Nephron progenitor cell (in vitro differentiated cells): ENCODE measurements around the gene EPSTI1.

ENCODE experiments used
- DNase-seq: peaks from one replicate; pipeline ENCODE4 v3.0.0; 2021
- H3K27ac Mint-ChIP-seq: 2 replicates; pipeline ENCODE4 v1.8.0; 2021; ENCODE audit warnings: mild to moderate bottlenecking, moderate library complexity, mixed read lengths
- H3K27me3 Mint-ChIP-seq: 2 replicates; pipeline ENCODE4 v1.8.0; 2021; ENCODE audit warnings: mild to moderate bottlenecking, low read depth, mixed read lengths; ENCODE audit not compliant: poor library complexity
- H3K36me3 Mint-ChIP-seq: 2 replicates; pipeline ENCODE4 v1.8.0; 2021; ENCODE audit warnings: low read depth, mixed read lengths
- H3K4me1 Mint-ChIP-seq: 2 replicates; pipeline ENCODE4 v1.8.0; 2021; ENCODE audit warnings: mixed read lengths
- H3K4me3 Mint-ChIP-seq: 2 replicates; pipeline ENCODE4 v1.8.0; 2021; ENCODE audit warnings: mild to moderate bottlenecking, moderate library complexity, mixed read lengths
- H3K9me3 Mint-ChIP-seq: 2 replicates; pipeline ENCODE4 v1.8.0; 2021; ENCODE audit warnings: mild to moderate bottlenecking, moderate library complexity, mixed read lengths
- CTCF ChIP-seq: fragments of 200-600 bp; sonication (generic); IDR thresholded peaks from 2 replicates; pipeline ENCODE4 v1.5.0; 2021; ENCODE audit warnings: antibody characterized with exemption

Gene EPSTI1

GRCh38 chr13:42946927-42947326 lies 45.1 kb downstream of the EPSTI1 start:
- peaks cover 8% of the 10 kb centered on the region for H3K27me3 Mint-ChIP-seq
- no peak overlapping the region for H3K4me3 Mint-ChIP-seq
- H3K9me3 Mint-ChIP-seq, result peaks cover 25% of the 10 kb centered on the region
- peaks cover 5% of the 10 kb centered on the region for H3K36me3 Mint-ChIP-seq
- no peak overlapping the region for H3K27ac Mint-ChIP-seq
- no peak for TF ChIP-seq CTCF
- peaks cover 12% of the 10 kb centered on the region for H3K4me1 Mint-ChIP-seq
- DNase-seq, result no peak

GRCh38 chr13:42929886-42930535 lies 62.0 kb downstream of the EPSTI1 start:
- Mint-ChIP-seq H3K9me3 (peaks cover 20% of the 10 kb centered on the region), H3K27me3 (no peaks in the 10 kb centered on the region), H3K27ac (no peak overlapping the region), H3K4me3 (no peak overlapping the region), H3K36me3 (peaks cover 4% of the 10 kb centered on the region), H3K4me1 (no peaks in the 10 kb centered on the region)
- TF ChIP-seq CTCF, result no peak
- DNase-seq, result no peak

- no peak overlapping the region for H3K4me3 Mint-ChIP-seq
- TF ChIP-seq CTCF, result no peak
- no peak for DNase-seq
- peaks cover 4% of the 10 kb centered on the region for H3K36me3 Mint-ChIP-seq
- H3K27ac Mint-ChIP-seq, result no peak overlapping the region
- no peaks in the 10 kb centered on the region for H3K27me3 Mint-ChIP-seq
- H3K4me1 Mint-ChIP-seq, result peaks cover 7% of the 10 kb centered on the region
- peaks cover 20% of the 10 kb centered on the region for H3K9me3 Mint-ChIP-seq
Measured at GRCh38 chr13:42926555-42926954, 65.5 kb downstream of the EPSTI1 start.

GRCh38 chr13:42926043-42926442 lies 66.0 kb downstream of the EPSTI1 start:
- Mint-ChIP-seq H3K4me1 (peaks cover 12% of the 10 kb centered on the region), H3K36me3 (peaks cover 4% of the 10 kb centered on the region), H3K27ac (no peak overlapping the region), H3K27me3 (no peaks in the 10 kb centered on the region), H3K4me3 (no peak overlapping the region), H3K9me3 (peaks cover 20% of the 10 kb centered on the region)
- no peak for TF ChIP-seq CTCF
- DNase-seq, result no peak

GRCh38 chr13:42925626-42926025 lies 66.4 kb downstream of the EPSTI1 start:
- Mint-ChIP-seq H3K27ac (no peak overlapping the region), H3K36me3 (peaks cover 4% of the 10 kb centered on the region), H3K9me3 (peaks cover 20% of the 10 kb centered on the region), H3K4me3 (no peak overlapping the region), H3K27me3 (no peaks in the 10 kb centered on the region), H3K4me1 (peaks cover 16% of the 10 kb centered on the region)
- TF ChIP-seq CTCF, result no peak
- no peak for DNase-seq

- H3K4me1 Mint-ChIP-seq, result peaks cover 23% of the 10 kb centered on the region
- peaks cover 3% of the 10 kb centered on the region for H3K36me3 Mint-ChIP-seq
- H3K27me3 Mint-ChIP-seq, result no peaks in the 10 kb centered on the region
- peaks cover 18% of the 10 kb centered on the region for H3K9me3 Mint-ChIP-seq
- no peak overlapping the region for H3K27ac Mint-ChIP-seq
- DNase-seq, result no peak
- no peak overlapping the region for H3K4me3 Mint-ChIP-seq
- TF ChIP-seq CTCF, result no peak
Measured at GRCh38 chr13:42924344-42924743, 67.7 kb downstream of the EPSTI1 start.
